ENCODE data around the gene CA10.

- TF ChIP-seq, protein P1, sequence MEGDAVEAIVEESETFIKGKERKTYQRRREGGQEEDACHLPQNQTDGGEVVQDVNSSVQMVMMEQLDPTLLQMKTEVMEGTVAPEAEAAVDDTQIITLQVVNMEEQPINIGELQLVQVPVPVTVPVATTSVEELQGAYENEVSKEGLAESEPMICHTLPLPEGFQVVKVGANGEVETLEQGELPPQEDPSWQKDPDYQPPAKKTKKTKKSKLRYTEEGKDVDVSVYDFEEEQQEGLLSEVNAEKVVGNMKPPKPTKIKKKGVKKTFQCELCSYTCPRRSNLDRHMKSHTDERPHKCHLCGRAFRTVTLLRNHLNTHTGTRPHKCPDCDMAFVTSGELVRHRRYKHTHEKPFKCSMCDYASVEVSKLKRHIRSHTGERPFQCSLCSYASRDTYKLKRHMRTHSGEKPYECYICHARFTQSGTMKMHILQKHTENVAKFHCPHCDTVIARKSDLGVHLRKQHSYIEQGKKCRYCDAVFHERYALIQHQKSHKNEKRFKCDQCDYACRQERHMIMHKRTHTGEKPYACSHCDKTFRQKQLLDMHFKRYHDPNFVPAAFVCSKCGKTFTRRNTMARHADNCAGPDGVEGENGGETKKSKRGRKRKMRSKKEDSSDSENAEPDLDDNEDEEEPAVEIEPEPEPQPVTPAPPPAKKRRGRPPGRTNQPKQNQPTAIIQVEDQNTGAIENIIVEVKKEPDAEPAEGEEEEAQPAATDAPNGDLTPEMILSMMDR (conservative IDR thresholded peaks at IDR 0.05 in 1 of 2, IDR thresholded peaks at IDR 0.05 in 1 of 2; ENCODE audit: low read depth in 1 of 2, low read length in 2 of 2) = no peak
- TF ChIP-seq EZH2 (IDR thresholded peaks at IDR 0.05; ENCODE audit: low read length, missing control alignments) = no peak
Observed at GRCh38 chr17:51673070-51673469, 485.4 kb downstream of the CA10 start.
